HUES6 (cell line): ENCODE data around the gene KIF18B.

Experiments used
- H3K27ac ChIP-seq: 2 replicates; pipeline ENCODE4 v1.7.0; 2013; ENCODE audit warnings: low read depth, mild to moderate bottlenecking, low read length, inconsistent platforms
- H3K27me3 ChIP-seq: 2 replicates; pipeline ENCODE4 v1.6.1; 2013; ENCODE audit warnings: low read length; ENCODE audit not compliant: control insufficient read depth, insufficient read depth
- H3K36me3 ChIP-seq: 2 replicates; pipeline ENCODE4 v1.6.1; 2013; ENCODE audit warnings: low read length; ENCODE audit not compliant: control insufficient read depth, insufficient read depth
- H3K4me1 ChIP-seq: 2 replicates; pipeline ENCODE4 v1.6.1; 2013; ENCODE audit warnings: low read length; ENCODE audit not compliant: control insufficient read depth, insufficient read depth
- H3K4me3 ChIP-seq: 2 replicates; pipeline ENCODE4 v1.5.1; 2013; ENCODE audit warnings: low read depth, low read length
- H3K9ac ChIP-seq: one replicate; pipeline ENCODE4 v1.6.1; 2013; ENCODE audit warnings: mild to moderate bottlenecking, low read length
- H3K9me3 ChIP-seq: 2 replicates; pipeline ENCODE4 v1.6.1; 2013; ENCODE audit warnings: low read depth, low read length; ENCODE audit not compliant: control insufficient read depth, insufficient read depth

The KIF18B gene

GRCh38 chr17:44947461-44948314, at the start of gene KIF18B:
TSS of gene KIF18B (minus strand) at chr17:44947773. CDS start at chr17:44936344, 11,429 bp downstream.
- Histone ChIP-seq H3K9ac (peak within 1 kb of the TSS; percentile 83), H3K27ac (peak within 1 kb of the TSS; percentile 62), H3K27me3 (no peaks in the 10 kb centered on the region), H3K4me1 (peaks cover 5% of the 10 kb centered on the region), H3K36me3 (peaks cover 12% of the 10 kb centered on the region; the same call in 1 of the 2 replicates), H3K4me3 (peak within 1 kb of the TSS; percentile 92), H3K9me3 (no peaks in the 10 kb centered on the region)

GRCh38 chr17:44996304-44996703, 48.7 kb upstream of the KIF18B start:
- Histone ChIP-seq H3K9ac (no peak overlapping the region), H3K9me3 (peaks cover 7% of the 10 kb centered on the region), H3K4me1 (peaks cover 6% of the 10 kb centered on the region; the same call in 1 of the 2 replicates), H3K27ac (no peak overlapping the region), H3K27me3 (no peaks in the 10 kb centered on the region), H3K4me3 (no peak overlapping the region), H3K36me3 (no peaks in the 10 kb centered on the region)

GRCh38 chr17:44995436-44996001, 47.9 kb upstream of the KIF18B start:
- Histone ChIP-seq H3K36me3 (no peaks in the 10 kb centered on the region), H3K4me3 (no peak overlapping the region), H3K9me3 (peaks cover 7% of the 10 kb centered on the region), H3K27me3 (no peaks in the 10 kb centered on the region), H3K27ac (no peak overlapping the region), H3K9ac (no peak overlapping the region), H3K4me1 (peaks cover 8% of the 10 kb centered on the region; the same call in 1 of the 2 replicates)

GRCh38 chr17:44992242-44992939, 44.8 kb upstream of the KIF18B start:
- Histone ChIP-seq H3K27ac (no peak overlapping the region), H3K27me3 (no peaks in the 10 kb centered on the region), H3K4me3 (no peak overlapping the region), H3K9ac (no peak overlapping the region), H3K4me1 (peaks cover 20% of the 10 kb centered on the region), H3K9me3 (no peaks in the 10 kb centered on the region), H3K36me3 (no peaks in the 10 kb centered on the region)

GRCh38 chr17:44990994-44991393, 43.4 kb upstream of the KIF18B start:
- Histone ChIP-seq H3K4me3 (no peak overlapping the region), H3K36me3 (no peaks in the 10 kb centered on the region), H3K9me3 (no peaks in the 10 kb centered on the region), H3K9ac (no peak overlapping the region), H3K27ac (no peak overlapping the region), H3K27me3 (peaks cover under 1% of the 10 kb centered on the region; the same call in 1 of the 2 replicates), H3K4me1 (peaks cover 23% of the 10 kb centered on the region)

GRCh38 chr17:44989552-44990138, 42.1 kb upstream of the KIF18B start:
- Histone ChIP-seq H3K4me1 (peaks cover 23% of the 10 kb centered on the region), H3K36me3 (no peaks in the 10 kb centered on the region), H3K4me3 (no peak overlapping the region), H3K9ac (no peak overlapping the region), H3K9me3 (no peaks in the 10 kb centered on the region), H3K27me3 (peaks cover 6% of the 10 kb centered on the region; the same call in 1 of the 2 replicates), H3K27ac (no peak overlapping the region)

GRCh38 chr17:44988044-44988942, 40.7 kb upstream of the KIF18B start:
- 0 out of 2 replicates have a peak overlapping the region, but pooled peaks have one; percentile 41 for H3K4me3 ChIP-seq
- H3K4me1 ChIP-seq: peaks cover 23% of the 10 kb centered on the region
- H3K27me3 ChIP-seq: peaks cover 6% of the 10 kb centered on the region; the same call in 1 of the 2 replicates
- no peak overlapping the region for H3K27ac ChIP-seq
- H3K9me3 ChIP-seq: no peaks in the 10 kb centered on the region
- H3K36me3 ChIP-seq: no peaks in the 10 kb centered on the region
- H3K9ac ChIP-seq: no peak overlapping the region

GRCh38 chr17:44983563-44983962, 36.0 kb upstream of the KIF18B start:
- no peaks in the 10 kb centered on the region for H3K9me3 ChIP-seq
- H3K27ac ChIP-seq: no peak overlapping the region
- peaks cover 19% of the 10 kb centered on the region; the same call in 1 of the 2 replicates for H3K4me1 ChIP-seq
- H3K27me3 ChIP-seq: peaks cover 6% of the 10 kb centered on the region; the same call in 1 of the 2 replicates
- H3K4me3 ChIP-seq: no peak overlapping the region
- H3K36me3 ChIP-seq: no peaks in the 10 kb centered on the region
- H3K9ac ChIP-seq: no peak overlapping the region

- H3K9me3 ChIP-seq: no peaks in the 10 kb centered on the region
- H3K27me3 ChIP-seq: peaks cover 6% of the 10 kb centered on the region; the same call in 1 of the 2 replicates
- H3K4me1 ChIP-seq: peaks cover 21% of the 10 kb centered on the region
- H3K36me3 ChIP-seq: no peaks in the 10 kb centered on the region
- no peak overlapping the region for H3K4me3 ChIP-seq
- no peak overlapping the region for H3K27ac ChIP-seq
- no peak overlapping the region for H3K9ac ChIP-seq
Measured at GRCh38 chr17:44982113-44982702, 34.6 kb upstream of the KIF18B start.
